Measurements from ENCODE around the gene NOX3. TPM values are rescaled to one million over a fixed set of nuclear protein-coding genes. Genes with fewer than 3 reads are reported as not detected.

NOX3 gene
- total and polyA plus RNA-seq, 2 experiments from 2014 or later: not detected

DNA sequence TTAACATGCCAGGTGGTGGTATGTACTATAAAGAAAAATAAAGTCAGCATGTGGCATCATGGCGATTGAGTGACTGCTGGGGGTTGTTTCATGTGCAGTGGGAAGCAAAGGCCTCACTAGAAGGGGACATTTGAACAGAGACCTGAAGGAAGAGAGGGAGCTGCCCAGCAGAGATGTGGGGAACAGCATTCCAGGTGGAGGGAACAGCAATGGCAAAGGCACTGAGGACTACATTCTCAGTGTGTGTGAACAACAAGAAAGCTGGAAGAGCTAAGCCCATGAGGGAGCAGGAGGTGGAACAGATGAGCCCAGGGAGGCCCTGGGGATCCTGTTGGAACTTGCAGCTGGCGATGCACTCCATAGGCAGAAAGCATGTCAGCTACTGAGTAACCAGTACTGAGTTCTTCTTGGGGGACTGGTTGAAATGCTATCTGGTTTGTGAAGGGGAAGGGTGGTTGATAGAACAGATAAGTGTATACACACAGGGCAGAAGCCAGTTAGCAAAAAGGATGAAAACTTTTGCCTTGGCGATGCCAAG lies 29.2 kb downstream of the NOX3 start (continued):
- no peak for TF ChIP-seq ZNF462 (CRISPR knock-in tag; IDR thresholded peaks at IDR 0.05)
- no peak for TF ChIP-seq STAT1 (IDR thresholded peaks at IDR 0.05; ENCODE audit: unreplicated experiment)
- no peak for TF ChIP-seq CREB1 (CRISPR knock-in tag; IDR thresholded peaks at IDR 0.05; ENCODE audit: low read depth)

- no peak for TF ChIP-seq ETS1 (IDR thresholded peaks at IDR 0.05)
- TF ChIP-seq STAT1 (IDR thresholded peaks at IDR 0.05; ENCODE audit: unreplicated experiment): no peak
- TF ChIP-seq EZH2phosphoT487 (IDR thresholded peaks at IDR 0.05; ENCODE audit: unreplicated experiment): no peak
- no peak for TF ChIP-seq EZH2 (IDR thresholded peaks at IDR 0.05; ENCODE audit: low read depth, unreplicated experiment)
- no peak for TF ChIP-seq CREB1 (CRISPR knock-in tag; IDR thresholded peaks at IDR 0.05; ENCODE audit: low read depth)
- Histone ChIP-seq H3K79me2 (replicated peaks; ENCODE audit: insufficient read depth) (no peaks in the 10 kb centered on the region), H3F3A (replicated peaks; ENCODE audit: low read depth) (no peaks in the 10 kb centered on the region), H4K20me1 (replicated peaks; ENCODE audit: insufficient read depth) (no peaks in the 10 kb centered on the region), H2AFZ (no peak overlapping the region), H3K36me3 (ENCODE audit: insufficient read depth) (no peaks in the 10 kb centered on the region), H3K27ac (ENCODE audit: low read depth) (no peak overlapping the region), H3K4me3 (no peak overlapping the region), H3K27me3 (ENCODE audit: insufficient read depth) (no peaks in the 10 kb centered on the region), H3K4me1 (ENCODE audit: insufficient read depth) (peaks cover 4% of the 10 kb centered on the region; the same call in 1 of the 2 replicates), H3K9me2 (ENCODE audit: insufficient read depth) (no peaks in the 10 kb centered on the region), H3K4me2 (no peak overlapping the region)
- no peak overlapping the region for H3K27ac Mint-ChIP-seq
- H3K4me3 Mint-ChIP-seq: no peak overlapping the region
- DNase-seq (ENCODE audit: low spot score) (no peak), ATAC-seq (no peak)
- peaks cover 15% of the 10 kb centered on the region for H3K4me1 Mint-ChIP-seq
- no peaks in the 10 kb centered on the region for H3K36me3 Mint-ChIP-seq (ENCODE audit: low read depth)
- no peaks in the 10 kb centered on the region for H3K9me3 Mint-ChIP-seq
- H3K27me3 Mint-ChIP-seq (ENCODE audit: insufficient read depth, low read depth, poor library complexity): no peaks in the 10 kb centered on the region
These were observed 31.5 kb downstream of the NOX3 start for GRCh38 chr6:155424181-155424580.
